Stimulated activated memory B cell treated with anti-CD40 and anti-IgM and Interleukin-4, amounts not matched to agents 10 μg/mL and 1 μg/mL and 100 μg/mL, for 72 hours (primary cell): ENCODE measurements around the gene ELAVL1.

Experiments
- ATAC-seq: fragments of 150-1000 bp; cut with Tn5 transposase; 2 replicates; pipeline ENCODE4 v1.10.0; 2021
- H3K27ac Mint-ChIP-seq: one replicate; pipeline ENCODE4 v1.8.0; 2022; ENCODE audit warnings: mild to moderate bottlenecking, mixed read lengths
- H3K27me3 Mint-ChIP-seq: one replicate; pipeline ENCODE4 v1.8.0; 2022; ENCODE audit warnings: mixed read lengths
- H3K36me3 Mint-ChIP-seq: one replicate; pipeline ENCODE4 v1.8.0; 2022; ENCODE audit warnings: mixed read lengths
- H3K4me1 Mint-ChIP-seq: one replicate; pipeline ENCODE4 v1.8.0; 2022; ENCODE audit warnings: mixed read lengths
- H3K4me3 Mint-ChIP-seq: one replicate; pipeline ENCODE4 v1.8.0; 2022; ENCODE audit warnings: mild to moderate bottlenecking, moderate library complexity, mixed read lengths
- H3K9me3 Mint-ChIP-seq: one replicate; pipeline ENCODE4 v1.8.0; 2022; ENCODE audit warnings: mixed read lengths

Gene ELAVL1

GRCh38 chr19:7953576-7953975 is 51.9 kb downstream of the ELAVL1 start:
- Mint-ChIP-seq H3K36me3 (peaks cover 17% of the 10 kb centered on the region), H3K27ac (no peak overlapping the region), H3K4me3 (no peak overlapping the region), H3K9me3 (no peaks in the 10 kb centered on the region), H3K27me3 (no peaks in the 10 kb centered on the region), H3K4me1 (peaks cover 8% of the 10 kb centered on the region)
- ATAC-seq: no peak

GRCh38 chr19:7953060-7953459 is 52.4 kb downstream of the ELAVL1 start:
- no peak overlapping the region for H3K27ac Mint-ChIP-seq

GRCh38 chr19:7947939-7948338 is 57.5 kb downstream of the ELAVL1 start:
- no peak for ATAC-seq
- Mint-ChIP-seq H3K27ac (no peak overlapping the region), H3K36me3 (no peaks in the 10 kb centered on the region), H3K27me3 (no peaks in the 10 kb centered on the region), H3K4me1 (peaks cover 17% of the 10 kb centered on the region), H3K4me3 (no peak overlapping the region), H3K9me3 (no peaks in the 10 kb centered on the region)

More at GRCh38 chr19:7953060-7953459, 52.4 kb downstream of the ELAVL1 start:
- Mint-ChIP-seq H3K4me3 (no peak overlapping the region), H3K9me3 (no peaks in the 10 kb centered on the region), H3K27me3 (no peaks in the 10 kb centered on the region), H3K36me3 (peaks cover 13% of the 10 kb centered on the region), H3K4me1 (peaks cover 8% of the 10 kb centered on the region)
- ATAC-seq: no peak

GRCh38 chr19:7944177-7944761 is 61.2 kb downstream of the ELAVL1 start:
- peaks cover 41% of the 10 kb centered on the region for H3K4me1 Mint-ChIP-seq
- H3K36me3 Mint-ChIP-seq: peaks cover 10% of the 10 kb centered on the region
- peak overlapping the region; percentile 88 for H3K27ac Mint-ChIP-seq
- peak; percentile 68 for ATAC-seq
- peak overlapping the region; percentile 85 for H3K4me3 Mint-ChIP-seq
- H3K9me3 Mint-ChIP-seq: no peaks in the 10 kb centered on the region
- H3K27me3 Mint-ChIP-seq: no peaks in the 10 kb centered on the region

GRCh38 chr19:7943444-7944176 is 61.8 kb downstream of the ELAVL1 start, which contains the start of gene TIMM44:
Gene TIMM44 (minus strand): TSS chr19:7943666. CDS start chr19:7943651, 15 bp downstream.
- Mint-ChIP-seq H3K4me3 (peak within 1 kb of the TSS; percentile 85), H3K27ac (peak within 1 kb of the TSS; percentile 88), H3K9me3 (no peaks in the 10 kb centered on the region), H3K36me3 (peaks cover 16% of the 10 kb centered on the region), H3K4me1 (peaks cover 46% of the 10 kb centered on the region), H3K27me3 (no peaks in the 10 kb centered on the region)
- peak; percentile 100 for ATAC-seq

GRCh38 chr19:7942981-7943443 is 62.4 kb downstream of the ELAVL1 start:
- peak overlapping the region; percentile 85 for H3K4me3 Mint-ChIP-seq
- peaks cover 18% of the 10 kb centered on the region for H3K36me3 Mint-ChIP-seq
- peak overlapping the region; percentile 88 for H3K27ac Mint-ChIP-seq
- H3K4me1 Mint-ChIP-seq: peaks cover 47% of the 10 kb centered on the region
- no peaks in the 10 kb centered on the region for H3K27me3 Mint-ChIP-seq
- peak; percentile 31 for ATAC-seq
- no peaks in the 10 kb centered on the region for H3K9me3 Mint-ChIP-seq

GRCh38 chr19:7941895-7942596 is 63.4 kb downstream of the ELAVL1 start:
- no peaks in the 10 kb centered on the region for H3K27me3 Mint-ChIP-seq
- peaks cover 26% of the 10 kb centered on the region for H3K36me3 Mint-ChIP-seq

GRCh38 chr19:7940841-7941240 is 64.6 kb downstream of the ELAVL1 start:
- Mint-ChIP-seq H3K4me3 (no peak overlapping the region), H3K36me3 (peaks cover 36% of the 10 kb centered on the region), H3K4me1 (peaks cover 54% of the 10 kb centered on the region), H3K27me3 (no peaks in the 10 kb centered on the region), H3K9me3 (no peaks in the 10 kb centered on the region), H3K27ac (no peak overlapping the region)
- ATAC-seq: no peak

More at GRCh38 chr19:7941895-7942596, 63.4 kb downstream of the ELAVL1 start:
- no peak for ATAC-seq
- Mint-ChIP-seq H3K27ac (no peak overlapping the region), H3K4me3 (peak overlapping the region; percentile 85), H3K9me3 (no peaks in the 10 kb centered on the region), H3K4me1 (peaks cover 47% of the 10 kb centered on the region)

- Mint-ChIP-seq H3K4me1 (peaks cover 14% of the 10 kb centered on the region), H3K27ac (no peak overlapping the region), H3K9me3 (no peaks in the 10 kb centered on the region), H3K4me3 (no peak overlapping the region), H3K27me3 (no peaks in the 10 kb centered on the region), H3K36me3 (peaks cover 59% of the 10 kb centered on the region)
- no peak for ATAC-seq
Measured at GRCh38 chr19:7934766-7935165, 70.7 kb downstream of the ELAVL1 start.

GRCh38 chr19:7933828-7934725 is 71.4 kb downstream of the ELAVL1 start:
- Mint-ChIP-seq H3K36me3 (peaks cover 57% of the 10 kb centered on the region), H3K27ac (no peak overlapping the region), H3K4me1 (peaks cover 20% of the 10 kb centered on the region), H3K4me3 (no peak overlapping the region), H3K9me3 (no peaks in the 10 kb centered on the region), H3K27me3 (no peaks in the 10 kb centered on the region)
- ATAC-seq: no peak

- Mint-ChIP-seq H3K9me3 (no peaks in the 10 kb centered on the region), H3K4me3 (no peak overlapping the region), H3K27me3 (no peaks in the 10 kb centered on the region), H3K36me3 (peaks cover 51% of the 10 kb centered on the region), H3K27ac (no peak overlapping the region), H3K4me1 (peaks cover 17% of the 10 kb centered on the region)
- no peak for ATAC-seq
Measured at GRCh38 chr19:7933411-7933810, 72.0 kb downstream of the ELAVL1 start.

- no peak for ATAC-seq
- H3K36me3 Mint-ChIP-seq: peaks cover 50% of the 10 kb centered on the region
- no peaks in the 10 kb centered on the region for H3K27me3 Mint-ChIP-seq
- no peak overlapping the region for H3K27ac Mint-ChIP-seq
- H3K4me1 Mint-ChIP-seq: peaks cover 17% of the 10 kb centered on the region
- no peaks in the 10 kb centered on the region for H3K9me3 Mint-ChIP-seq
- H3K4me3 Mint-ChIP-seq: no peak overlapping the region
Measured at GRCh38 chr19:7932930-7933300, 72.5 kb downstream of the ELAVL1 start.

- H3K4me1 Mint-ChIP-seq: peaks cover 17% of the 10 kb centered on the region
- no peaks in the 10 kb centered on the region for H3K27me3 Mint-ChIP-seq
- ATAC-seq: no peak
- H3K36me3 Mint-ChIP-seq: peaks cover 50% of the 10 kb centered on the region
- no peak overlapping the region for H3K27ac Mint-ChIP-seq
- no peaks in the 10 kb centered on the region for H3K9me3 Mint-ChIP-seq
- no peak overlapping the region for H3K4me3 Mint-ChIP-seq
Measured at GRCh38 chr19:7932276-7932929, 73.0 kb downstream of the ELAVL1 start.
